NT2/D1 (cell line): ENCODE data around the gene KATNAL1.

Source experiments
- DNase-seq: peaks from one replicate; pipeline ENCODE4 v3.0.0-alpha.2; 2011; ENCODE audit warnings: low read depth, low spot score
- H3K27me3 ChIP-seq: 2 replicates; pipeline ENCODE4 v1.6.0; 2011; ENCODE audit warnings: mild to moderate bottlenecking; ENCODE audit not compliant: insufficient read length, insufficient read depth
- H3K36me3 ChIP-seq: 2 replicates; pipeline ENCODE4 v1.6.1; 2011; ENCODE audit warnings: mild to moderate bottlenecking, low read length, mixed read lengths; ENCODE audit not compliant: insufficient read depth, insufficient read length
- H3K4me1 ChIP-seq: 2 replicates; pipeline ENCODE4 v1.5.1; 2011; ENCODE audit not compliant: insufficient read depth, insufficient read length
- H3K4me3 ChIP-seq: 2 replicates; pipeline ENCODE4 v1.5.1; 2011; ENCODE audit warnings: low read depth; ENCODE audit not compliant: insufficient read length
- H3K9ac ChIP-seq: 2 replicates; pipeline ENCODE4 v1.6.0; 2011; ENCODE audit warnings: low read depth; ENCODE audit not compliant: insufficient read length
- H3K9me3 ChIP-seq: 2 replicates; pipeline ENCODE4 v1.5.1; 2011; ENCODE audit warnings: mild to moderate bottlenecking, low read length; ENCODE audit not compliant: insufficient read depth
- SUZ12 ChIP-seq: IDR thresholded peaks from 2 replicates; pipeline ENCODE4 v1.6.1; 2011; ENCODE audit not compliant: insufficient read length, insufficient read depth; ENCODE audit errors: extremely low read depth
- YY1 ChIP-seq: IDR thresholded peaks from 2 replicates; pipeline ENCODE4 v1.6.1; 2011; ENCODE audit not compliant: insufficient read length, insufficient read depth
- ZNF274 ChIP-seq: IDR thresholded peaks from 2 replicates; pipeline ENCODE4 v1.6.1; 2011; ENCODE audit warnings: mild to moderate bottlenecking, low read depth, low read length

The KATNAL1 gene

DNA sequence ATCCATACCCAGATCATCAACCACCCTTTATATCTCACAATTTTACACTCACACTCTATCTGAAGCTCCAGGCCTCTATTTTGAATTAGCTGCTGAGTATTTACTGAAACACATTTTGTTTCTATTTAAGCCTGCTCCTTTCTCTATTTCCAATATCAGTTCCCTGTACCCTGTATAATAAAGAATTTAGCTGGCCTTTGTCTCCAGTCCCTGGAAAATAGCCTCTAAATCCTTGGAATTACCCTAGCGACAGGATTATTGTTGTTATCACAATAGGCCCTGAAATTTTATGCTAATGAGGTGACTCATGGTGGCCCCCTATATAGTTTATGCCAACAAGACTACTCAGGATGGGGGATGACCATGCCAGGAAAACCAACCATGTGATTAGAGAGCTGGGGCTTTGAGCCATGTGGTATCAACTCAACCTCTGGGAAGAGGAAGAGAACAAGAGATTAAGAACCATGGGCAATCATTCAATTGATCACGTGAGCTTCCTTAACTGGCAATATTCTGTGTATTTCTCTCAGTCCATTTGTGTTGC, 72.7 kb downstream of the KATNAL1 start:
- Histone ChIP-seq H3K4me3 (no peak overlapping the region), H3K9me3 (no peaks in the 10 kb centered on the region), H3K36me3 (peaks cover 25% of the 10 kb centered on the region), H3K27me3 (no peaks in the 10 kb centered on the region), H3K4me1 (no peaks in the 10 kb centered on the region), H3K9ac (no peak overlapping the region)
- TF ChIP-seq SUZ12 = no peak
- no peak for TF ChIP-seq ZNF274
- TF ChIP-seq YY1 = no peak
- no peak for DNase-seq

DNA sequence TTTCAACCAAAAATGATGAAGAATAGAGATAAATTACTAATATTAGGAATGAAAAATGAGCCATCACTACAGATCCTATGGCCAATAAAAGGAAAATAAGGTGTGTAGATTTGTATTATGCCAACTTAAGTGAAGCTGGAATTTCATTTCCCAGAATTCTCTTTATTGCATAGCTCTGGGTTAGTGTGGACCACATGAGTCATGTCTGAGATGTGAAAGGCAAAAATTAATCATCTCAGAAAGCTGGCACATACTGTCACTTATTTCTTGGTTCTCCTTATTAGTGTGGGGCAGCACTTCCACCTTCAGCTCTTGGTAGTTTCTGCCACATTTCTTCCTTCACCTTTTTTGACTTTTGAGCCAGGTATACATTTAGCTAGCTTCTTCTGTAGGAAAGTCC, 82.6 kb downstream of the KATNAL1 start:
- Histone ChIP-seq H3K4me1 (no peaks in the 10 kb centered on the region), H3K4me3 (no peak overlapping the region), H3K27me3 (no peaks in the 10 kb centered on the region), H3K9me3 (peaks cover 4% of the 10 kb centered on the region; the same call in 1 of the 2 replicates), H3K36me3 (peaks cover 26% of the 10 kb centered on the region), H3K9ac (no peak overlapping the region)
- no peak for TF ChIP-seq YY1
- no peak for TF ChIP-seq SUZ12
- no peak for TF ChIP-seq ZNF274
- no peak for DNase-seq

DNA sequence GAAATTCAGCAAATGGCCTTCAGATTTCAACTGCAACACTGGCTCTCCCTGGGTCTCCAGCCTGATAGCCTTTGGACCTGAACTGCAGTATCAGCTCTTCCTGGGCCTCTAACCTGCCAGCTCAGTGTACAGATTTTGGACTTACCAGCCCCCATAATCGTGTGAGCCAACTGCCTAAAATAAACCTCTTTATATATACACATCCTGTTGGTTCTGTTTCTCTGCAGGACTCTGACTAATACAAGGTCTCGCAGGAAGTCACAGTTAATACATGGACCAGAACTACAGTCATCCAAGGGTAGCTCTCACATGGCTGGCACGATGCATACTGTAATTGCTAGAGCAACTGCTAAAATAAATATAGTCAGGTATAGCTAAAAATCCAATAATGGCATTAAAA, 85.1 kb downstream of the KATNAL1 start:
- no peak for DNase-seq
- peaks cover 14% of the 10 kb centered on the region for H3K36me3 ChIP-seq
- H3K27me3 ChIP-seq = no peaks in the 10 kb centered on the region
- TF ChIP-seq SUZ12 = no peak
- no peak for TF ChIP-seq ZNF274
- TF ChIP-seq YY1 = no peak
- H3K9me3 ChIP-seq = peaks cover 4% of the 10 kb centered on the region; the same call in 1 of the 2 replicates
- H3K9ac ChIP-seq = no peak overlapping the region
- H3K4me1 ChIP-seq = no peaks in the 10 kb centered on the region
- no peak overlapping the region for H3K4me3 ChIP-seq

DNA sequence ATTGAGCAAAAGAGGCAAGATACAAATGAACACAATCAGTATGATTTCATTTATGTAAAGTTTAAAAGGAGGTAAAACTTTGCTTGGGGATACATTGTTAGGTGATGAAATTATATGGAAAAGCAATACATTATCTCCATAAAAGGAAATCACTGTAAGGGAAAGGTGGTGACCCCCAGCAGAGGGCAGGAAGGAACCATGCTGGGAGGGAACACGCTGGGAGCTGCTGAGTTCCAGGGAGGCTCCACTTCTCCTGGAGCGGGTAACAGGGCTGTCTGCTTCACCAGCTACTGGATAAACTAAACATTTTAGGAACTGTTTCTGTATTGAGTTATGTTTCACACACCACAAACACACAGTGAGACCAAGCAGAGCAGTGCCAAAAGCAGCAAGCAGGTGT, 91.2 kb downstream of the KATNAL1 start:
- no peaks in the 10 kb centered on the region for H3K4me1 ChIP-seq
- H3K4me3 ChIP-seq = no peak overlapping the region
- TF ChIP-seq YY1 = no peak
- no peak for TF ChIP-seq SUZ12
- no peak for TF ChIP-seq ZNF274
- DNase-seq = no peak
- H3K27me3 ChIP-seq = no peaks in the 10 kb centered on the region
- no peaks in the 10 kb centered on the region for H3K9me3 ChIP-seq
- H3K9ac ChIP-seq = no peak overlapping the region
- peaks cover 3% of the 10 kb centered on the region for H3K36me3 ChIP-seq

DNA sequence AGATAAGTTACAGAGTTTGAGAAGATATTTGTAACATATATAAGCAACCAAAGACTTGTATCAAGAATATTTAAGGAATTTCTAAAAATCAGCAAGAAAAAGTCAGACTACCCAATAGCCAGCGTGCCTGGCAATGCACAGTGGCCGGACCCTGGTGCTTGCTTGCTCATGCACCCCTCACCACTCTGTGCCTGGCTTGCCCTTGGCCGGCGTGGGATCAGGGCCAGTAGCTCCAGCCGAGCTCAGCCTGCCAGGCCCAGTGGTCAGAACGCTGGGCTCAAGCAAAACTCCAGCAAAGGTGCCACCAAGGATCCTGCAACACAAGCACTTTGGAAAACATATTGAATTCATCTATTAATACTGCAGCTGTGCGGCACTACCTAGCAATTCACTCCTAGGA, 95.1 kb downstream of the KATNAL1 start:
- Histone ChIP-seq H3K9ac (no peak overlapping the region), H3K9me3 (no peaks in the 10 kb centered on the region), H3K36me3 (peaks cover 14% of the 10 kb centered on the region), H3K27me3 (no peaks in the 10 kb centered on the region), H3K4me3 (no peak overlapping the region), H3K4me1 (no peaks in the 10 kb centered on the region)
- no peak for DNase-seq
- no peak for TF ChIP-seq ZNF274
- no peak for TF ChIP-seq SUZ12

DNA sequence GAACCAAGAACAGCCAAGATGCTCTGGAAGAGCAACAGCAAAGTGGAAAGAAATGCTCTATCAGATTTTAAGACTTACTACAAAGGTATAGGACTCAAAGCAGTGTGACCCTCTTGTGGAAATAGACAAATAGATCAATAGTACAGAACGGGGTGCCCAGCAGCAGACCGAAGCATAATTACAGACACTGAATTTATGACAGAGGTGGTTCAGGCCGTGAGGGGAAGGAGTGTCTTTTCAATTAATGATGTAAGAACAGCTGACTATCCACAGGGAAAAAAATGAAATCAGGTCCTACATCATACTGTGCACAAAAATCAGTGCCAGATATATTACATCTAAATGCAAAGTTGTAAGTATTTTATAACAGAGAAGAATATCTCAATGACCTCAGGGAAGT, 95.6 kb downstream of the KATNAL1 start:
- H3K4me3 ChIP-seq = no peak overlapping the region
- TF ChIP-seq YY1 = no peak
- no peak for TF ChIP-seq SUZ12
- no peak for TF ChIP-seq ZNF274
- H3K4me1 ChIP-seq = no peaks in the 10 kb centered on the region
- no peak overlapping the region for H3K9ac ChIP-seq
- H3K27me3 ChIP-seq = no peaks in the 10 kb centered on the region
- no peak for DNase-seq
- H3K9me3 ChIP-seq = no peaks in the 10 kb centered on the region
- H3K36me3 ChIP-seq = peaks cover 16% of the 10 kb centered on the region

DNA sequence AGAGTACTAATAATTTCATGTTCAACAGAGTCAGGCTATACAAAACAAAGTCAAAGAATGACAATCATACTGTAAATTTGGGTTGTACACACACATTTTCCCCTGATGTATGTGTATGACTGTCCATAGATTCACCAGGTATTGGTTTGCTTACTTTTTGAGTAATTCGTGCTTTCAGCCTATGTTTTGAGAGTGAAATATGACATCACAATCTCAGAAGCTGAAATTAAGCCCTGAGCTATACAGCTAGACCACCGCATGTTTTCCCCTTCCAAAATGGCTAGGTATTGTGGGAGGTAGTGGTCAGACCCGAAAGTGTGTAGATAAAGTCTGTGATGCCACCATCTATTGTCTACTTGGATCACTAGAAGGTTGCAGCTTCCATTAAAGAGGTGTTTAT, 102.8 kb downstream of the KATNAL1 start:
- no peaks in the 10 kb centered on the region for H3K27me3 ChIP-seq
- H3K4me1 ChIP-seq = no peaks in the 10 kb centered on the region
- no peaks in the 10 kb centered on the region for H3K9me3 ChIP-seq
- TF ChIP-seq SUZ12 (no peak), ZNF274 (no peak), YY1 (no peak)
- peaks cover 15% of the 10 kb centered on the region for H3K36me3 ChIP-seq
- no peak overlapping the region for H3K4me3 ChIP-seq
- no peak overlapping the region for H3K9ac ChIP-seq
- DNase-seq = no peak
